BJ (cell line): ENCODE measurements around the gene SBK1. TPM values are rescaled to one million over a fixed set of nuclear protein-coding genes. Genes with fewer than 3 reads are reported as not detected.

ENCODE experiments used
- CTCF ChIA-PET: fragments of 350-600 bp; formaldehyde crosslinking; extraction: SDS; loops from one replicate; lab custom pipeline; 2021; ENCODE audit warnings: antibody characterized with exemption, inconsistent platforms; lab: Yijun Ruan, JAX
- POLR2A ChIA-PET: fragments of 300-600 bp; sonication (Branson Sonifier 250); formaldehyde crosslinking; extraction: SDS; loops from one replicate; lab custom pipeline; 2021; ENCODE audit warnings: antibody characterized with exemption; lab: Charles Lee
- DNase-seq: peaks from one replicate; pipeline ENCODE4 v3.0.0-alpha.2; 2011; ENCODE audit warnings: low read depth
- H3K27me3 ChIP-seq: 2 replicates; pipeline ENCODE4 v1.6.0; 2011; ENCODE audit warnings: low read length; ENCODE audit not compliant: control insufficient read depth, insufficient read depth
- H3K36me3 ChIP-seq: 2 replicates; pipeline ENCODE4 v1.5.1; 2011; ENCODE audit warnings: low read length; ENCODE audit not compliant: control insufficient read depth, insufficient read depth
- H3K4me3 ChIP-seq: 2 replicates; pipeline ENCODE4 v1.5.1; 2011; ENCODE audit warnings: low read depth, mild to moderate bottlenecking, control low read depth, low read length
- CTCF ChIP-seq: IDR thresholded peaks from 2 replicates; pipeline ENCODE4 v1.5.1; 2011; ENCODE audit warnings: low read depth, mild to moderate bottlenecking, control low read depth, inconsistent platforms, low read length, moderate library complexity; ENCODE audit not compliant: insufficient read depth
- polyA plus RNA-seq: library from polyadenylated mRNA; depleted of rRNA; stranded (reverse); fragments of >200 nt; gene quantifications from 2 replicates; pipeline ENCODE4 v1.2.3, GENCODE V29; 2011

The SBK1 gene
- polyA plus RNA-seq, 1 experiment = 0.01 TPM

- H3K27me3 ChIP-seq = peaks cover 36% of the 10 kb centered on the region
- ChIA-PET CTCF (interaction anchor here (2.0 kb wide), 1 partner anchor 16 kb away, joined by 5 read pairs; no protein-coding TSS in a partner anchor), POLR2A (no interaction called here)
- no peak for TF ChIP-seq CTCF
- no peaks in the 10 kb centered on the region for H3K36me3 ChIP-seq
- DNase-seq = no peak
- H3K4me3 ChIP-seq = no peak overlapping the region
Measured at GRCh38 chr16:28261942-28262341, 30.4 kb upstream of the SBK1 start.

GRCh38 chr16:28263305-28263704 lies 29.0 kb upstream of the SBK1 start:
- DNase-seq = no peak
- no peak overlapping the region for H3K4me3 ChIP-seq
- CTCF ChIA-PET = interaction anchor here (1.3 to 2.0 kb wide), 2 partner anchors 14 to 15 kb away, joined by 4 to 5 read pairs; no protein-coding TSS in a partner anchor
- POLR2A ChIA-PET = no interaction called here
- no peaks in the 10 kb centered on the region for H3K36me3 ChIP-seq
- no peak for TF ChIP-seq CTCF
- peaks cover 33% of the 10 kb centered on the region for H3K27me3 ChIP-seq

GRCh38 chr16:28264656-28265055 lies 27.7 kb upstream of the SBK1 start:
- H3K36me3 ChIP-seq = no peaks in the 10 kb centered on the region
- peaks cover 21% of the 10 kb centered on the region for H3K27me3 ChIP-seq
- no peak overlapping the region for H3K4me3 ChIP-seq
- no peak for DNase-seq
- no peak for TF ChIP-seq CTCF
- ChIA-PET POLR2A (no interaction called here), CTCF (interaction anchor here (3.8 kb wide), 1 partner anchor 13 kb away, joined by 20 read pairs; no protein-coding TSS in a partner anchor)

GRCh38 chr16:28265822-28266221 lies 26.5 kb upstream of the SBK1 start:
- no peak for TF ChIP-seq CTCF
- H3K36me3 ChIP-seq = no peaks in the 10 kb centered on the region
- ChIA-PET POLR2A (no interaction called here), CTCF (interaction anchor here (3.8 kb wide), 1 partner anchor 12 kb away, joined by 20 read pairs; no protein-coding TSS in a partner anchor)
- peaks cover 13% of the 10 kb centered on the region for H3K27me3 ChIP-seq
- no peak overlapping the region for H3K4me3 ChIP-seq
- no peak for DNase-seq

GRCh38 chr16:28267356-28267755 lies 25.0 kb upstream of the SBK1 start:
- ChIA-PET POLR2A (no interaction called here), CTCF (interaction anchor here (1.1 to 3.8 kb wide), 2 partner anchors 10 to 14 kb away, joined by 3 to 20 read pairs; no protein-coding TSS in a partner anchor)
- Histone ChIP-seq H3K4me3 (no peak overlapping the region), H3K27me3 (peaks cover 7% of the 10 kb centered on the region), H3K36me3 (no peaks in the 10 kb centered on the region)
- no peak for TF ChIP-seq CTCF
- DNase-seq = no peak
